GM12864 (cell line): Measurements from ENCODE around the gene PARL.

ENCODE experiments used
- DNase-seq: peaks from one replicate; pipeline ENCODE4 v3.0.0-alpha.2; 2011; ENCODE audit warnings: low read depth
- H3K4me3 ChIP-seq: 2 replicates; pipeline ENCODE4 v1.5.1; 2011; ENCODE audit warnings: mild to moderate bottlenecking, low read depth, low read length, control low read depth
- TF ChIP-seq, protein P1 (sequence below): IDR thresholded peaks from 2 replicates; pipeline ENCODE4 v1.5.1; 2011; ENCODE audit warnings: low read depth, mild to moderate bottlenecking, moderate library complexity, low read length, control low read depth, inconsistent platforms; ENCODE audit errors: missing control alignments

Gene PARL

DNA sequence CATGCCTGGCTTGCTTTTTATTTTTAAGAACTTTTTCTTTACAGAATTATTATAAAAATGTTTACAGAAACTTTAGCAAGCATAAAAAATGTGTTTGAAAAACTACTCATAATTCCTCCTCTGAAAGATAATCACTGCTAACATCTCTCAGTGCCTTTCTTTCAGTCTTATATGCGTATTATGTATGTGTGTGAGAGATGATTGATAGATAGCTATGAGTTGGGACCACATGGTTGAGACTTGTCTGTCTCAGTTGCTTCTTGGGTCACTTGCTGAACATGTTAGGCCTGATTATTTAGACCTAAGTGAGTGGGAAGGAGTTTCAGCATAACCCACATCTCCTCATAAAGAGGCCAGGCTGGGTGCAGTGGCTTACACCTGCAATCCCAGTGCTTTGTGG lies 70.4 kb downstream of the PARL start:
- DNase-seq, result no peak
- TF ChIP-seq, protein P1, sequence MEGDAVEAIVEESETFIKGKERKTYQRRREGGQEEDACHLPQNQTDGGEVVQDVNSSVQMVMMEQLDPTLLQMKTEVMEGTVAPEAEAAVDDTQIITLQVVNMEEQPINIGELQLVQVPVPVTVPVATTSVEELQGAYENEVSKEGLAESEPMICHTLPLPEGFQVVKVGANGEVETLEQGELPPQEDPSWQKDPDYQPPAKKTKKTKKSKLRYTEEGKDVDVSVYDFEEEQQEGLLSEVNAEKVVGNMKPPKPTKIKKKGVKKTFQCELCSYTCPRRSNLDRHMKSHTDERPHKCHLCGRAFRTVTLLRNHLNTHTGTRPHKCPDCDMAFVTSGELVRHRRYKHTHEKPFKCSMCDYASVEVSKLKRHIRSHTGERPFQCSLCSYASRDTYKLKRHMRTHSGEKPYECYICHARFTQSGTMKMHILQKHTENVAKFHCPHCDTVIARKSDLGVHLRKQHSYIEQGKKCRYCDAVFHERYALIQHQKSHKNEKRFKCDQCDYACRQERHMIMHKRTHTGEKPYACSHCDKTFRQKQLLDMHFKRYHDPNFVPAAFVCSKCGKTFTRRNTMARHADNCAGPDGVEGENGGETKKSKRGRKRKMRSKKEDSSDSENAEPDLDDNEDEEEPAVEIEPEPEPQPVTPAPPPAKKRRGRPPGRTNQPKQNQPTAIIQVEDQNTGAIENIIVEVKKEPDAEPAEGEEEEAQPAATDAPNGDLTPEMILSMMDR, result no peak
- H3K4me3 ChIP-seq, result no peak overlapping the region

DNA sequence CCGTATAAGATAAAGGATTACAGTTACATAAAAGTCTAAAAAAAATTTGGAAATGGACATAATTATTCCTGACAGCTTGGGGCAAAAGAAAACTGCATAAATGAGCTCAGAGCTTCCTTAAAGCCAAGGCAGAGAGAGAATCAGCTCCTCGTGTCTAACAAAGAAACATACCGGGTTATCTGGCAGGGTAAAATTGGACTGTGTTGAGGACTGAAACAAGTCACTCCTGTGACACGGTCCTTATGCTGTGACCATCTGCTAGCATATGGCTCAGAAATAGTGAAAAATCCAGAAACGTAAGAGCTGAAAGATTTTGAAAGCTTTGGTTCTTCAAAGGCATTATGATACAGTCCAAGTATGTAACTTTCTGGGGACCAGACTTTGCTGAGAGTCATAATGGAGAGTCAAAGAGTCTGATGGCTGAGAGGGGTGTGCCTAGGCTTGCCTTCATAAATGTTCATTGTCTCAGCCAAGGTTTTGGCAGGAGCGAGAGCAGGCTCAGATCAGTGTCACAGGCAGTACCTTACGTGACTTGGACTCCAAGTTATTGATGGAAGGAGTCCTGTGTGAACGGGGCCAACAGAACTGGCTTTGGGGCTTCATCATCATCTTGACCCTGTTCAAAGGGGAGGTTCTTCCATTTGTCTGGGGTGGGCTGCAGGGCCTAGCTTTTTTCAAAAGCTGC lies 71.8 kb downstream of the PARL start:
- TF ChIP-seq, protein P1, result no peak
- no peak for DNase-seq
- no peak overlapping the region for H3K4me3 ChIP-seq

DNA sequence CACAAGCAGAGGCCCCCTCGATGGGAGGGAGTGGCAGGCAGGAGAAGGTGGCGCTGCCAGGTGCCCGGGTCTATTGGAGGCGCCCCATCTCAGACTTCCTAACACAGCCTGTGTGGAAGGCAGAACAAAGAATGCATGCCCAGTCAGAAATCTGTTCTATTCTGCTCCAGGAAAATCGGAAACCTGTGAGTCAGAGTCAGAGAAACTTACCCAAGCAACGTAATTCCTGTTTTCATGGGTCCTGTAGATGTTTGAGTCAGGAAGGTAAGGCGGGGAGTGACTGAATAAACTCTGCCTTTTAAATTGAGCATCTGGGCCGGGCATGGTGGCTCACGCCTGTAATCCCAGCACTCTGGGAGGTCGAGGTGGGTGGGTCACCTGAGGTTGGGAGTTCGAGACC lies 73.0 kb downstream of the PARL start:
- TF ChIP-seq, protein P1, result no peak
- no peak overlapping the region for H3K4me3 ChIP-seq
- no peak for DNase-seq

DNA sequence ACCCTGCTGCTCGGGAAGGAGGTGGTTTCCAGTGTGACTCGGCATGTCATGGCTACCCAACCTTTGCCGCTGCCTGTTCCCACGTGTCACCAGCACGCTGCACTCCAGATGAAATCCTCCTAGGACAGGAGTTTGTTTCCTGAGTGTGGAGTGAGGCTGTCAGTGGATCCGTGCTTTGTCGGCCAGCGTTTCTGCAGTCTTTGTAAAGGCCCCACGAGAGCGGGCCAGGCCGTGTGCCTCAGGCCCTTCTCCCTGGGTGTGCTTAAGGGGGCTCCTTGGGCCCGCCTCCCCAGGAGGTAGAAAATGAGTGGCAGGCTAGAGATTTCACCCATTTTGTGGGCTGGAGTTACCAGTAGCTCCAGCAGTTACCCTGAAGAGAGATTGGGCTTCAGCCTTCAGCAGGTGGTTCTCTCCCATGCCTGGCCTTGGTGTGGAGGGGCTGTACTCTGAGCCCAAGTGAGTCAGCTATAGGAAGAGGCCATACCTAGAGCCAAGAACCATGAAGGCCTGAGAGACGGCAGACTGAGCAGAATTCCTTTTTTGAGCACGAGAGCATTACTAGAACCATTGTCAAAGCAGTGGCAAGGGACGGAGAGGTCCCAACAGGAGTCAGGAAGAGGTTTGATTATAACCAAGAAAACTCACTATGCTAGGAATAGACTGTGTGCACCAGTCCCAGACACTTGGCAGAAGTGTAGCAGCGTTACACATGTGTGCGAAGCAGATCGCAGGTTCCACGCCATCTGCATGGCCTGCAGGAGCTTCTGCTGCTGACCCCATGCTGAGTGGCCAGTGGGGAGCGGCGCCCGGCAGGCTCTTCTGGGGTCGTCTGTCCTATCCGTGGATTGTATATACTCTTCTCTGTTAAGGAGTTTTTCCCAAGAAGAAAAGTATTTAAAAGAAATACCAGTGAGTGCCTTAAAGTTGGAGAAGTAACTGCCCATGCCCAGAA lies 73.8 kb downstream of the PARL start:
- DNase-seq, result no peak
- H3K4me3 ChIP-seq, result no peak overlapping the region
- TF ChIP-seq, protein P1, result no peak

DNA sequence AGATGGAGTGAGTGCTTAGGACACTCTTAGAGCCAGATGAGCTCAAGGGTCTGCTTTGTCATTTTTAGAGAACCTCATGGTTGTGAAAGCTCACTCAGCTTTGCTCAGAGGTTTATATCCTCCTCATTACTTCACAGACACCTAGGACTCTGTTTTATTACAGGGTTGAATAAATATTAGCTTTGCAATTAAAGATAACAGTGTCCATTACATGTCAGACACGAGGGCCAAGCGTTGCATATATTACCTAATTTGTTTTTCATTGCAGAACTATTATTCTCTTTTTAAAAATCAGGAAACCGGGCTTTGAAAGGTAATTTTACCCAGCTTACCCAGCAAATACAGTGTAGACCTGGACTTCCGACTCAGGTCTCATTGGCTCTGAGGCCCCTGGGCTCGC lies 75.4 kb downstream of the PARL start:
- TF ChIP-seq, protein P1, result no peak
- no peak for DNase-seq
- no peak overlapping the region for H3K4me3 ChIP-seq

DNA sequence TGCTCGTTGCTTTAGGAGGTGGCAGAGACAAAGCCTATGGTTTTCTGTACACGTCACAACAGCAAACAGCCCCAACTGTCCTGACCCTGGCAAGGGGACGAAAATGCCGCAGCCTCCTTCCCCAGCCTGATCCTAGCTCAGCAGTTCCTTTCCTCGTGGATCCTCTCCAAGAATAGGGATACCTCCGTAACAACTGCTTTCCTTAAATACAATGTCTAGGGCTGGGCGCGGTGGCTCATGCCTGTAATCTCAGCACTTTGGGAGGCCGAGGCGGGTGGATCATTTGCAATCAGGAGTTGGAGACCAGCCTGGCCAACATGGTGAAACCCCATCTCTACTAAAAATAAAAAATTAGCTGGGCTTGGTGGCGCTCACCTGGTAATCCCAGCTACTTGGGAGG lies 76.3 kb downstream of the PARL start:
- DNase-seq, result no peak
- H3K4me3 ChIP-seq, result no peak overlapping the region
- TF ChIP-seq, protein P1, result no peak
